BLaER1 (cell line): Measurements from ENCODE around the gene DCDC2C.
A peak's percentile ranks its signal among the peaks of the same experiment; 100 is the strongest.

Experiments
- H3K27ac ChIP-seq: shearing (Covaris generic); formaldehyde crosslinking; 2 replicates; pipeline ENCODE4 v1.8.1; 2022
- H3K27me3 ChIP-seq: shearing (Covaris generic); formaldehyde crosslinking; 2 replicates; pipeline ENCODE4 v1.8.1; 2022
- H3K36me3 ChIP-seq: shearing (Covaris generic); formaldehyde crosslinking; 2 replicates; pipeline ENCODE4 v1.8.1; 2022
- H3K4me1 ChIP-seq: shearing (Covaris generic); formaldehyde crosslinking; 2 replicates; pipeline ENCODE4 v1.8.1; 2022
- H3K4me2 ChIP-seq: shearing (Covaris generic); formaldehyde crosslinking; 2 replicates; pipeline ENCODE4 v1.8.1; 2022
- H3K4me3 ChIP-seq: shearing (Covaris generic); formaldehyde crosslinking; 2 replicates; pipeline ENCODE4 v1.8.1; 2022
- H3K9ac ChIP-seq: shearing (Covaris generic); formaldehyde crosslinking; 2 replicates; pipeline ENCODE4 v1.8.1; 2022
- H3K9me3 ChIP-seq: shearing (Covaris generic); formaldehyde crosslinking; 2 replicates; pipeline ENCODE4 v1.8.1; 2022
- H4K20me1 ChIP-seq: shearing (Covaris generic); formaldehyde crosslinking; 2 replicates; pipeline ENCODE4 v1.8.1; 2022
- Cebpa-rat ChIP-seq: shearing (Covaris generic); IDR thresholded peaks from 2 replicates; pipeline ENCODE4 v1.8.1; 2022

Gene DCDC2C

GRCh38 chr2:3708576-3708975, 5.2 kb downstream of the DCDC2C start:
- Histone ChIP-seq H3K27me3 (no peaks in the 10 kb centered on the region), H3K4me3 (no peak overlapping the region), H4K20me1 (no peaks in the 10 kb centered on the region), H3K36me3 (no peaks in the 10 kb centered on the region), H3K9ac (no peak overlapping the region), H3K4me1 (no peaks in the 10 kb centered on the region), H3K27ac (no peak overlapping the region), H3K9me3 (peaks cover 5% of the 10 kb centered on the region), H3K4me2 (no peak overlapping the region)
- no peak for TF ChIP-seq Cebpa-rat

- H3K4me1 ChIP-seq: no peaks in the 10 kb centered on the region
- H3K27me3 ChIP-seq: no peaks in the 10 kb centered on the region
- no peaks in the 10 kb centered on the region; the same call in 1 of the 2 replicates for H3K9me3 ChIP-seq
- H3K9ac ChIP-seq: no peak overlapping the region
- H3K27ac ChIP-seq: no peak overlapping the region
- H3K4me2 ChIP-seq: no peak overlapping the region
- no peaks in the 10 kb centered on the region for H4K20me1 ChIP-seq
- H3K36me3 ChIP-seq: no peaks in the 10 kb centered on the region
- no peak overlapping the region for H3K4me3 ChIP-seq
- no peak for TF ChIP-seq Cebpa-rat
These were observed 5.8 kb downstream of the DCDC2C start for GRCh38 chr2:3709225-3709624.

GRCh38 chr2:3712424-3712823, 9.0 kb downstream of the DCDC2C start:
- Histone ChIP-seq H3K4me2 (no peak overlapping the region), H3K4me1 (no peaks in the 10 kb centered on the region), H3K4me3 (no peak overlapping the region), H4K20me1 (no peaks in the 10 kb centered on the region), H3K9me3 (no peaks in the 10 kb centered on the region; the same call in 1 of the 2 replicates), H3K36me3 (no peaks in the 10 kb centered on the region), H3K9ac (no peak overlapping the region), H3K27me3 (no peaks in the 10 kb centered on the region), H3K27ac (no peak overlapping the region)
- no peak for TF ChIP-seq Cebpa-rat

DNA sequence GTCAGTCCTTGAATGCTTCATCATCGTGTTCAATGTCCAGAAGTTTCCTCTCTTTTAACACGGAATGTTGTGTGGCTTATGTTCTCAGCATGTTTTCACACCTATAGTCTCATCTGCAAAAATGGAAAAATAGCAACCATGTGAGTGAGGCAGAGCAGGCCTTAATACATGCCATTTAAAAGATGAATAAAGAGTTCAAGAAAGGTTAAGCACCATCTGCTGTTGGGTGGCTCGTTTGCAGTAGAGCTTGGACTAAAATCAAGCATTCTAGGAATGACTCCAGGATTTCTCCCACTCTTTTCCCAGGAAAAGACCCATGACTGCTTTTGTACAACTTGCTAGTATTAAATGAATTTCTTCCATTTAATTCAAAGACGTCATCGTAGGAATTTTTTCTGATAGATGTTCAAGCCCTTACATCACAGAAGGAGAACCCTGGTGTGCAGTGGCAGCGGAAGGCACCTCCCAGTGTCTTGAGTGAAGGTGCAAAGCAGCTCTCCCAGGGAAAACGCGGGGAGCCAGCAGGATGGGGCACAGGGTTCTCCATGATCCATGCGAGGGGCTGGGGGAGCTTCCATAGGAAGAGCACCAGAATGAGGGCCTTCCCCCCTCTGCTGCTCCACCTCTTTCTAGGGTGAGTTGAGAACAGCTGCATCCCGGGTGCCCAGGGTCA, 9.6 kb downstream of the DCDC2C start:
- no peak for TF ChIP-seq Cebpa-rat
- Histone ChIP-seq H3K27ac (no peak overlapping the region), H4K20me1 (no peaks in the 10 kb centered on the region), H3K4me1 (no peaks in the 10 kb centered on the region), H3K4me2 (no peak overlapping the region), H3K9me3 (no peaks in the 10 kb centered on the region; the same call in 1 of the 2 replicates), H3K9ac (no peak overlapping the region), H3K4me3 (no peak overlapping the region), H3K36me3 (no peaks in the 10 kb centered on the region), H3K27me3 (no peaks in the 10 kb centered on the region)

- H3K4me3 ChIP-seq: no peak overlapping the region
- peaks cover 27% of the 10 kb centered on the region for H3K9me3 ChIP-seq
- no peak for TF ChIP-seq Cebpa-rat
- no peaks in the 10 kb centered on the region for H3K36me3 ChIP-seq
- H3K4me1 ChIP-seq: no peaks in the 10 kb centered on the region
- H3K27me3 ChIP-seq: no peaks in the 10 kb centered on the region
- H4K20me1 ChIP-seq: no peaks in the 10 kb centered on the region
- H3K27ac ChIP-seq: no peak overlapping the region
- no peak overlapping the region for H3K9ac ChIP-seq
- H3K4me2 ChIP-seq: no peak overlapping the region
These were observed 15.3 kb downstream of the DCDC2C start for GRCh38 chr2:3718679-3719078.

- Histone ChIP-seq H3K27ac (no peak overlapping the region), H4K20me1 (no peaks in the 10 kb centered on the region), H3K27me3 (no peaks in the 10 kb centered on the region), H3K9ac (no peak overlapping the region), H3K4me1 (peaks cover 17% of the 10 kb centered on the region), H3K9me3 (peaks cover 19% of the 10 kb centered on the region), H3K36me3 (no peaks in the 10 kb centered on the region), H3K4me3 (no peak overlapping the region), H3K4me2 (no peak overlapping the region)
- no peak for TF ChIP-seq Cebpa-rat
These were observed 21.6 kb downstream of the DCDC2C start for GRCh38 chr2:3725002-3725401.

- Histone ChIP-seq H3K4me1 (peaks cover 17% of the 10 kb centered on the region), H3K9ac (no peak overlapping the region), H3K27ac (no peak overlapping the region), H3K36me3 (no peaks in the 10 kb centered on the region), H3K27me3 (no peaks in the 10 kb centered on the region), H4K20me1 (no peaks in the 10 kb centered on the region), H3K4me3 (no peak overlapping the region), H3K9me3 (peaks cover 12% of the 10 kb centered on the region), H3K4me2 (no peak overlapping the region)
- TF ChIP-seq Cebpa-rat: no peak
These were observed 22.3 kb downstream of the DCDC2C start for GRCh38 chr2:3725458-3726250.

- Histone ChIP-seq H3K9ac (no peak overlapping the region), H4K20me1 (no peaks in the 10 kb centered on the region), H3K4me2 (no peak overlapping the region), H3K9me3 (peaks cover 4% of the 10 kb centered on the region), H3K4me3 (no peak overlapping the region), H3K4me1 (peaks cover 17% of the 10 kb centered on the region), H3K27me3 (no peaks in the 10 kb centered on the region), H3K36me3 (no peaks in the 10 kb centered on the region), H3K27ac (no peak overlapping the region)
- no peak for TF ChIP-seq Cebpa-rat
These were observed 23.1 kb downstream of the DCDC2C start for GRCh38 chr2:3726511-3726910.

- H3K27ac ChIP-seq: peak overlapping the region; percentile 31; the same call in 1 of the 2 replicates
- H3K4me1 ChIP-seq: peaks cover 17% of the 10 kb centered on the region
- no peaks in the 10 kb centered on the region for H3K36me3 ChIP-seq
- H3K9ac ChIP-seq: peak overlapping the region; percentile 49; the same call in 1 of the 2 replicates
- no peaks in the 10 kb centered on the region for H3K27me3 ChIP-seq
- TF ChIP-seq Cebpa-rat: no peak
- H3K9me3 ChIP-seq: no peaks in the 10 kb centered on the region
- peak overlapping the region; percentile 62 for H3K4me2 ChIP-seq
- no peak overlapping the region for H3K4me3 ChIP-seq
- no peaks in the 10 kb centered on the region for H4K20me1 ChIP-seq
These were observed 24.1 kb downstream of the DCDC2C start for GRCh38 chr2:3727397-3728045.
